K562 (cell line): ENCODE results near the gene GAPVD1. TPM values are rescaled to one million over a fixed set of nuclear protein-coding genes. Genes with fewer than 3 reads are reported as not detected.

ENCODE experiments used
- ATAC-seq: fragments of 200-7000 bp; cut with Tn5 transposase; 3 replicates; pipeline ENCODE4 v1.9.1; 2020; ENCODE audit warnings: moderate library complexity
- BruUV-seq: library from RNA; stranded (reverse); fragments of 400-500 nt; replicated peaks from 2 replicates; lab custom pipeline; 2021; lab: Mats Ljungman, UMichigan
- CTCF ChIA-PET: fragments of 300-600 bp; formaldehyde crosslinking; extraction: SDS; loops from one replicate; lab custom pipeline; 2021; ENCODE audit warnings: low intra/inter-chr PET ratio; lab: Yijun Ruan, JAX
- POLR2A ChIA-PET: fragments of 300-600, 350-650 bp; sonication (Branson Sonifier 250); formaldehyde crosslinking; extraction: SDS; loops from one replicate; lab custom pipeline; 2021; ENCODE audit warnings: antibody characterized with exemption, inconsistent platforms; lab: Yijun Ruan, JAX
- DNase-seq, 4 experiments: peaks; one replicate each; pipeline versions ENCODE4 v3.0.0 to v3.0.0-alpha.2; 2011 to 2018; ENCODE audit warnings: low spot score in 3 of 4, mixed read lengths in 3 of 4; ENCODE audit errors: extremely low read depth in 1 of 4
- FAIRE-seq: peaks from 2 replicates; lab custom pipeline; 2011; peaks lifted over from hg19 to GRCh38; lab: Jason Lieb, UNC
- H2AFZ ChIP-seq: 2 replicates; pipeline ENCODE4 v1.6.0; 2011; ENCODE audit warnings: low read depth, low read length, control low read depth, inconsistent platforms
- H3K27ac ChIP-seq: fragments of 200-600 bp; 3 replicates; pipeline ENCODE4 v1.8.0; 2011; ENCODE audit warnings: low read depth, mild to moderate bottlenecking, control low read depth, inconsistent platforms, low read length, moderate library complexity, mixed read lengths; ENCODE audit errors: extremely low read depth
- H3K27me3 ChIP-seq, 2 experiments: fragments of 300-600 bp in 1 of 2; 2 replicates in 1 of 2; 3 replicates in 1 of 2; pipeline versions ENCODE4 v1.6.0 to v1.8.0; 2011; ENCODE audit warnings: inconsistent platforms in 2 of 2, low read length in 2 of 2, mild to moderate bottlenecking in 1 of 2, mixed read lengths in 1 of 2, moderate library complexity in 1 of 2; ENCODE audit not compliant: control insufficient read depth in 2 of 2, insufficient read depth in 2 of 2
- H3K36me3 ChIP-seq: fragments of 300-600 bp; 3 replicates; pipeline ENCODE4 v1.8.0; 2011; ENCODE audit warnings: mild to moderate bottlenecking, low read length, inconsistent platforms; ENCODE audit not compliant: control insufficient read depth, insufficient read depth
- H3K4me1 ChIP-seq, 2 experiments: fragments of 200-600 bp in 1 of 2; replicated peaks in 1 of 2; 2 replicates in 1 of 2; 3 replicates in 1 of 2; pipeline versions ENCODE4 v1.5.1 to v1.8.0; 2011; ENCODE audit warnings: inconsistent platforms in 2 of 2, low read length in 2 of 2, mild to moderate bottlenecking in 1 of 2, mixed read lengths in 1 of 2, moderate library complexity in 1 of 2; ENCODE audit not compliant: control insufficient read depth in 2 of 2, insufficient read depth in 2 of 2
- H3K4me2 ChIP-seq: 2 replicates; pipeline ENCODE4 v1.6.1; 2011; ENCODE audit warnings: low read length, control low read depth, inconsistent platforms, mixed read lengths; ENCODE audit not compliant: insufficient read depth
- H3K4me3 ChIP-seq: fragments of 200-600 bp; sonication (generic), shearing (Covaris generic); 2 replicates; pipeline ENCODE4 v1.5.1; 2016; ENCODE audit warnings: control low read depth, inconsistent platforms
- H3K79me2 ChIP-seq: fragments of 200-600 bp; 3 replicates; pipeline ENCODE4 v1.8.0; 2011; ENCODE audit warnings: low read length, inconsistent platforms; ENCODE audit not compliant: control insufficient read depth, insufficient read depth
- H3K9ac ChIP-seq, 2 experiments: 2 replicates each; pipeline versions ENCODE4 v1.6.0 to v1.6.1; 2011; ENCODE audit warnings: low read depth in 2 of 2, low read length in 2 of 2, control low read depth in 1 of 2, inconsistent platforms in 1 of 2, mild to moderate bottlenecking in 1 of 2, mixed read lengths in 1 of 2; ENCODE audit not compliant: insufficient read depth in 1 of 2
- H3K9me1 ChIP-seq: one replicate; pipeline ENCODE4 v1.6.0; 2011; ENCODE audit warnings: inconsistent platforms, mild to moderate bottlenecking, low read length, moderate library complexity; ENCODE audit not compliant: control insufficient read depth, insufficient read depth
- H3K9me3 ChIP-seq: replicated peaks from 2 replicates; pipeline ENCODE4 v1.5.1; 2011; ENCODE audit warnings: low read depth, low read length, inconsistent platforms; ENCODE audit not compliant: control insufficient read depth, insufficient read depth
- H4K20me1 ChIP-seq: replicated peaks from 2 replicates; pipeline ENCODE4 v1.6.1; 2011; ENCODE audit warnings: low read length, inconsistent platforms, mixed read lengths; ENCODE audit not compliant: control insufficient read depth, insufficient read depth
- E2F1 ChIP-seq: sonication (generic); formaldehyde crosslinking; IDR thresholded peaks from 2 replicates; pipeline ENCODE4 v1.8.1; 2023; ENCODE audit warnings: mild to moderate bottlenecking, missing genetic modification reagents, moderate library complexity
- KAT8 ChIP-seq: fragments of 450-650 bp; IDR thresholded peaks from 2 replicates; pipeline ENCODE4 v1.6.1; 2016; ENCODE audit warnings: low read depth, mild to moderate bottlenecking
- KDM2B ChIP-seq: fragments of 250-450 bp; sonication (Bioruptor Pico); IDR thresholded peaks from 2 replicates; pipeline ENCODE4 v1.8.0; 2021; ENCODE audit warnings: mild to moderate bottlenecking, moderate library complexity
- NELFE ChIP-seq: IDR thresholded peaks from 2 replicates; pipeline ENCODE4 v1.6.1; 2011; ENCODE audit warnings: mild to moderate bottlenecking; ENCODE audit not compliant: insufficient read depth, insufficient read length
- PHF8 ChIP-seq: fragments of 200-600 bp; sonication (generic); IDR thresholded peaks from 2 replicates; pipeline ENCODE4 v1.6.1; 2012; ENCODE audit warnings: mixed run types, mild to moderate bottlenecking, inconsistent platforms, low read length, moderate library complexity, borderline replicate concordance
- TAF9B ChIP-seq: fragments of 450-650 bp; IDR thresholded peaks from 2 replicates; pipeline ENCODE4 v1.6.1; 2018; ENCODE audit warnings: mild to moderate bottlenecking; ENCODE audit not compliant: partially characterized antibody
- TEAD2 ChIP-seq: fragments of 450-650 bp; IDR thresholded peaks from 2 replicates; pipeline ENCODE4 v1.6.1; 2016; ENCODE audit warnings: missing genetic modification characterization, control low read depth, missing compliant biosample characterization
- ZNF121 ChIP-seq: sonication (generic); formaldehyde crosslinking; conservative IDR thresholded peaks from 2 replicates; pipeline ENCODE4 v1.8.0; 2022; ENCODE audit warnings: missing genetic modification reagents
- ZNF311 ChIP-seq: fragments of 250-450 bp; sonication (Bioruptor Pico); IDR thresholded peaks from 2 replicates; pipeline ENCODE4 v1.4.0; 2020; ENCODE audit warnings: mild to moderate bottlenecking, moderate library complexity
- ZNF561 ChIP-seq: fragments of 450-650 bp; formaldehyde crosslinking; conservative IDR thresholded peaks from 2 replicates; pipeline ENCODE4 v1.4.0; 2020; ENCODE audit warnings: mild to moderate bottlenecking, moderate library complexity
- ZNF699 ChIP-seq: fragments of 250-450 bp; sonication (Bioruptor Pico); IDR thresholded peaks from 2 replicates; pipeline ENCODE4 v1.8.0; 2021; ENCODE audit warnings: mild to moderate bottlenecking, moderate library complexity; ENCODE audit not compliant: insufficient replicate concordance
- ZNF79 ChIP-seq: fragments of 250-450 bp; sonication (Bioruptor Pico); IDR thresholded peaks from 2 replicates; pipeline ENCODE4 v1.4.0; 2020; ENCODE audit warnings: low read depth, mild to moderate bottlenecking, moderate library complexity
- WGBS: fragments of 100-300 bp; shearing (Covaris generic); methylation state at CpG from one replicate; pipeline ENCODE4 v1.1.6; 2016; ENCODE audit warnings: low coverage, mixed read lengths; ENCODE audit not compliant: insufficient coverage; ENCODE audit errors: missing lambda C conversion rate; 5-methylcytosine and 5-hydroxymethylcytosine counted together
- in situ Hi-C: fragments of 300-500 bp; cut with MboI; formaldehyde crosslinking; loops from 4 replicates; pipeline ENCODE4 v1.15.0; 2018; ENCODE audit warnings: inconsistent platforms, mixed read lengths
- intact Hi-C: fragments of 100-400 bp; cut with micrococcal nuclease; formaldehyde crosslinking; loops from 2 replicates; pipeline ENCODE4 v1.14.2; 2022
- polyA plus RNA-seq, 8 experiments: library from polyadenylated mRNA; depleted of rRNA in 4 of 8; stranded (reverse) in 5 of 8; unstranded in 3 of 8; fragments of >200 nt; fragmentation: Nextera tagmentation in 2 of 8; fragmentation: Illumina TruSeq in 1 of 8; extraction: Ambion mirVana in 2 of 8; extraction: Trizol in 1 of 8; gene quantifications; 2 replicates each; pipeline versions ENCODE4 v1.2.1 to v1.2.3, GENCODE V29; 2011 to 2014; ENCODE audit warnings: inconsistent platforms in 1 of 8, missing spikeins in 1 of 8
- total RNA-seq, 7 experiments: library from RNA; depleted of rRNA in 6 of 7; stranded (reverse); fragments of >200 nt in 6 of 7; fragmentation: Illumina TruSeq in 2 of 7; extraction: Trizol in 2 of 7; gene quantifications; 2 replicates each; pipeline versions ENCODE4 v1.2.1 to v1.2.3, GENCODE V29; 2011 to 2021; ENCODE audit warnings: low replicate concordance in 1 of 7
- TF ChIP-seq, protein P1 (sequence below): fragments of 450-650 bp; IDR thresholded peaks from 2 replicates; pipeline ENCODE4 v1.7.0; 2016; ENCODE audit warnings: borderline replicate concordance
- TF ChIP-seq, protein P2 (sequence below): conservative IDR thresholded peaks from 2 replicates; pipeline ENCODE4 v1.6.1; 2011; ENCODE audit warnings: low read depth, mild to moderate bottlenecking, low read length; ENCODE audit not compliant: control insufficient read depth

Gene GAPVD1
- total and polyA plus RNA-seq, 9 of the 15 experiments (the other 6 are each of a cell fraction or from before 2014, with no cell fraction given), result 9.5 to 66.1 (median 45.5) TPM

DNA sequence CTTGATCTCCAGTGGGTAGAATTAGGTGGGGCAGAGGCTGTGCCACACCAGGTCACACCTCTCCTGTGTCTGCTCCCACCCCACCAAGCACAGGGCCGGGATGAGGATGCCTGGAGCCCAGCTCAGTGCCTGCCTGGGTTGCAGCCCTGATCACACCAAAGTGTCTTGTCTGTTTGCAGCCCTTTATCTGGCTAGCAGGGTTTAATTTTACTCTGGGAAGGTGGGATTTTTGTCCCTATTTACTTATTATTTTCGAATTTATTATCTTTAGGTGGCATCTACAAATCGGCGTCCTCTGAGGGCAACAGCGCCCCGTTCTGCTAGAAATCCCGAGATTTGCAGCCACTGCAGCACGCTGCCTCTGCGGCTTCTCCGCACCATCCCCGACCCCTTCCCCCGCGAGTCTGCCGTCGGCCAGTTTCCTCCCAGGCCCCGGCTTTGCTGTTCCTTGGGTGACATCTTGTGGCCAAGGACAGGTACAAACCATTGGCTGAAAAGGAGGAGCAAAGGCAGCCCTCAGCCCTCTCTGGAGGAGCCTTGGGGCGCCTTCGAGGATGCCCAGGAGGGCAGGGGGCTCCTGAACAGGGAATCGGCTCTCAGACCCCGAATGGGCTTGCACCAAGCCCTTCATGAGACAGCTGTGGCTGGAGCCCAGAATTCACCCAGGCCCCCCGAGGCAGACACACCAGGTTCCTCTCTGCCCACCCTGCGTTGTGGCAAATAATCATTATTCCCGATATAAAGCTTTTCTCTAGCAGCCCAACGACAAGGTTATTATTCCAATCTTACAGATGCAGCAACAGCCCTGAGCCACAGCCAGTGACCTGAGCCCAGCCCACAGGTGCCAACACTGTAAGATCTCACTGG is 113.0 kb downstream of the GAPVD1 start (continued):
- TF ChIP-seq, protein P1, sequence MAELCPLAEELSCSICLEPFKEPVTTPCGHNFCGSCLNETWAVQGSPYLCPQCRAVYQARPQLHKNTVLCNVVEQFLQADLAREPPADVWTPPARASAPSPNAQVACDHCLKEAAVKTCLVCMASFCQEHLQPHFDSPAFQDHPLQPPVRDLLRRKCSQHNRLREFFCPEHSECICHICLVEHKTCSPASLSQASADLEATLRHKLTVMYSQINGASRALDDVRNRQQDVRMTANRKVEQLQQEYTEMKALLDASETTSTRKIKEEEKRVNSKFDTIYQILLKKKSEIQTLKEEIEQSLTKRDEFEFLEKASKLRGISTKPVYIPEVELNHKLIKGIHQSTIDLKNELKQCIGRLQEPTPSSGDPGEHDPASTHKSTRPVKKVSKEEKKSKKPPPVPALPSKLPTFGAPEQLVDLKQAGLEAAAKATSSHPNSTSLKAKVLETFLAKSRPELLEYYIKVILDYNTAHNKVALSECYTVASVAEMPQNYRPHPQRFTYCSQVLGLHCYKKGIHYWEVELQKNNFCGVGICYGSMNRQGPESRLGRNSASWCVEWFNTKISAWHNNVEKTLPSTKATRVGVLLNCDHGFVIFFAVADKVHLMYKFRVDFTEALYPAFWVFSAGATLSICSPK, result no peak
- TF ChIP-seq ZNF121, result no peak
- no peak for TF ChIP-seq ZNF79 (CRISPR knock-in tag)
- TF ChIP-seq, all 486 proteins: peak for 16

GRCh38 chr9:125375820-125376219 is 114.2 kb downstream of the GAPVD1 start:
- Histone ChIP-seq H2AFZ (no peak overlapping the region), H3K4me3 (no peak overlapping the region), H3K27ac (no peak overlapping the region), H3K27me3 (no peaks in the 10 kb centered on the region), H3K4me1 (peaks cover 8 to 19% of the 10 kb centered on the region in 2 experiments; a peak in 4 of 5 replicates), H4K20me1 (no peaks in the 10 kb centered on the region), H3K9ac (peak overlapping the region in 1 of 2 experiments; percentile 20; a peak in 1 of 4 replicates), H3K9me3 (no peaks in the 10 kb centered on the region), H3K79me2 (no peaks in the 10 kb centered on the region), H3K9me1 (no peaks in the 10 kb centered on the region), H3K36me3 (no peaks in the 10 kb centered on the region), H3K4me2 (no peak overlapping the region)
- 39% methylated on average over 7 of the region's 9 CpGs for WGBS
- FAIRE-seq (no peak), ATAC-seq (no peak), DNase-seq (no peak)
- intact Hi-C loops, result loop anchor here (2.0 kb wide), 1 partner anchor 601 kb away; no protein-coding TSS in a partner anchor
- in situ Hi-C loops, result no loop called here
- no TSS peak for BruUV-seq
- ChIA-PET POLR2A (interaction anchor here (0.6 to 0.8 kb wide), 2 partner anchors 13 to 131 kb away, joined by 3 read pairs; no protein-coding TSS in a partner anchor), CTCF (interaction anchor here (0.6 kb wide), 1 partner anchor 1115 kb away, joined by 3 read pairs; no protein-coding TSS in a partner anchor)
- no peak for TF ChIP-seq TAF9B
- TF ChIP-seq TEAD2, result no peak
- TF ChIP-seq, protein P2, sequence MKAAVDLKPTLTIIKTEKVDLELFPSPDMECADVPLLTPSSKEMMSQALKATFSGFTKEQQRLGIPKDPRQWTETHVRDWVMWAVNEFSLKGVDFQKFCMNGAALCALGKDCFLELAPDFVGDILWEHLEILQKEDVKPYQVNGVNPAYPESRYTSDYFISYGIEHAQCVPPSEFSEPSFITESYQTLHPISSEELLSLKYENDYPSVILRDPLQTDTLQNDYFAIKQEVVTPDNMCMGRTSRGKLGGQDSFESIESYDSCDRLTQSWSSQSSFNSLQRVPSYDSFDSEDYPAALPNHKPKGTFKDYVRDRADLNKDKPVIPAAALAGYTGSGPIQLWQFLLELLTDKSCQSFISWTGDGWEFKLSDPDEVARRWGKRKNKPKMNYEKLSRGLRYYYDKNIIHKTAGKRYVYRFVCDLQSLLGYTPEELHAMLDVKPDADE, result no peak
- no peak for TF ChIP-seq KAT8
- TF ChIP-seq ZNF311 (CRISPR knock-in tag), result no peak
- TF ChIP-seq ZNF561, result no peak
- TF ChIP-seq KDM2B (CRISPR knock-in tag), result no peak
- TF ChIP-seq PHF8, result no peak
- TF ChIP-seq E2F1, result no peak
- TF ChIP-seq NELFE, result no peak
- TF ChIP-seq ZNF699 (CRISPR knock-in tag), result no peak
